K562 (cell line): Measurements from ENCODE around the gene AICDA. TPM values are rescaled to one million over a fixed set of nuclear protein-coding genes. Genes with fewer than 3 reads are reported as not detected.

Experiments
- ATF1 ChIP-seq, 2 experiments: fragments of 450-650 bp in 1 of 2; IDR thresholded peaks; 2 replicates each; pipeline ENCODE4 v1.6.1; 2016; ENCODE audit warnings: missing compliant biosample characterization in 1 of 2, missing genetic modification characterization in 1 of 2
- CTBP1 ChIP-seq: fragments of 450-650 bp; IDR thresholded peaks from 2 replicates; pipeline ENCODE4 v1.6.1; 2016; ENCODE audit warnings: borderline replicate concordance
- HDAC8 ChIP-seq: fragments of 450-650 bp; IDR thresholded peaks from 2 replicates; pipeline ENCODE4 v1.6.1; 2016; ENCODE audit warnings: mild to moderate bottlenecking, missing genetic modification characterization, moderate library complexity, missing compliant biosample characterization
- HOXB6 ChIP-seq: fragments of 250-450 bp; sonication (Bioruptor Pico); IDR thresholded peaks from 2 replicates; pipeline ENCODE4 v1.5.1; 2022; ENCODE audit warnings: mild to moderate bottlenecking, borderline replicate concordance
- KDM5B ChIP-seq: fragments of 200-600 bp; sonication (generic); IDR thresholded peaks from 2 replicates; pipeline ENCODE4 v1.6.1; 2012; ENCODE audit warnings: low read depth, mild to moderate bottlenecking, moderate library complexity, low read length, control low read depth, inconsistent platforms; ENCODE audit not compliant: insufficient replicate concordance
- KLF13 ChIP-seq: fragments of 450-650 bp; IDR thresholded peaks from 2 replicates; pipeline ENCODE4 v1.6.1; 2016; ENCODE audit warnings: missing genetic modification characterization, low read depth, mild to moderate bottlenecking, missing compliant biosample characterization, moderate library complexity, borderline replicate concordance
- MXD1 ChIP-seq: fragments of 250-450 bp; sonication (Bioruptor Pico); IDR thresholded peaks from 2 replicates; pipeline ENCODE4 v1.8.0; 2021; ENCODE audit warnings: borderline replicate concordance, mild to moderate bottlenecking, moderate library complexity; ENCODE audit not compliant: poor library complexity, severe bottlenecking
- RUNX1 ChIP-seq: sonication (generic); IDR thresholded peaks from 2 replicates; pipeline ENCODE4 v1.6.1; 2016; ENCODE audit warnings: antibody characterized with exemption, low read depth
- ZNF165 ChIP-seq: fragments of 250-450 bp; sonication (Bioruptor Pico); IDR thresholded peaks from 2 replicates; pipeline ENCODE4 v1.4.0; 2020; ENCODE audit warnings: borderline replicate concordance
- ZNF347 ChIP-seq: fragments of 450-650 bp; formaldehyde crosslinking; IDR thresholded peaks from 2 replicates; pipeline ENCODE4 v1.4.0; 2020; ENCODE audit warnings: low read depth, mild to moderate bottlenecking, moderate library complexity
- ZNF445 ChIP-seq: fragments of 250-450 bp; sonication (Bioruptor Pico); IDR thresholded peaks from 2 replicates; pipeline ENCODE4 v1.4.0; 2020; ENCODE audit warnings: low read depth, mild to moderate bottlenecking, moderate library complexity
- polyA plus RNA-seq, 8 experiments: library from polyadenylated mRNA; depleted of rRNA in 4 of 8; stranded (reverse) in 5 of 8; unstranded in 3 of 8; fragments of >200 nt; fragmentation: Nextera tagmentation in 2 of 8; fragmentation: Illumina TruSeq in 1 of 8; extraction: Ambion mirVana in 2 of 8; extraction: Trizol in 1 of 8; gene quantifications; 2 replicates each; pipeline versions ENCODE4 v1.2.1 to v1.2.3, GENCODE V29; 2011 to 2014; ENCODE audit warnings: inconsistent platforms in 1 of 8, missing spikeins in 1 of 8
- total RNA-seq, 7 experiments: library from RNA; depleted of rRNA in 6 of 7; stranded (reverse); fragments of >200 nt in 6 of 7; fragmentation: Illumina TruSeq in 2 of 7; extraction: Trizol in 2 of 7; gene quantifications; 2 replicates each; pipeline versions ENCODE4 v1.2.1 to v1.2.3, GENCODE V29; 2011 to 2021; ENCODE audit warnings: low replicate concordance in 1 of 7
- TF ChIP-seq, protein P1 (sequence below): fragments of 250-450 bp; sonication (Bioruptor Pico); IDR thresholded peaks from 2 replicates; pipeline ENCODE4 v1.8.0; 2021; ENCODE audit warnings: mild to moderate bottlenecking, moderate library complexity
- TF ChIP-seq, protein P2 (sequence below), 3 experiments: fragments of 200-800 bp in 1 of 3; fragments of 250-450 bp in 1 of 3; fragments of 450-650 bp in 1 of 3; sonication (Bioruptor Pico) in 1 of 3; sonication (Bioruptor generic) in 1 of 3; formaldehyde crosslinking in 1 of 3; IDR thresholded peaks; 2 replicates each; pipeline versions ENCODE4 v1.6.1 to v1.8.0; 2016 to 2022; ENCODE audit warnings: mild to moderate bottlenecking in 2 of 3, missing genetic modification characterization in 2 of 3, missing compliant biosample characterization in 1 of 3, moderate library complexity in 1 of 3

Gene AICDA
- total and polyA plus RNA-seq, 9 of the 15 experiments (the other 6 are each of a cell fraction or from before 2014, with no cell fraction given) = not detected

DNA sequence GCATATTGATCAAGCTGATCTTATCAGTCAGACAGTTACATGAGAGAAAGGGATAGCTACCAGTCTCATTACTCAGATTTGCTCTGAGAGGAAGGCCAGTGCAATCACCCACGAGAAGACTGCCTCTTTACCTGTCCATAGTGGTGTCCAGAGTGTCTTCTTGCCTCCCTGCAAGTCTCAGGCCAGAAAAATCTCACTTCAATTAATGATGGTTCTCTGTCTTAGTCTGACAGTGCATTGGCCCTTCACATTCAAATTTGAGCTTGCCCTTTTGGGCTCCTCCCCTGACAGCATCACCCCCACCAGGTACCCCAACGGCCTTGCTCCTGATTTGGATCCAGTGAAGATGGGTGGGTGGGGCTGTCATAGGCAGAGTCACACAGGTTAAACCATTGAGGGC lies at the start of gene AICDA (continued):
- TF ChIP-seq, protein P1, sequence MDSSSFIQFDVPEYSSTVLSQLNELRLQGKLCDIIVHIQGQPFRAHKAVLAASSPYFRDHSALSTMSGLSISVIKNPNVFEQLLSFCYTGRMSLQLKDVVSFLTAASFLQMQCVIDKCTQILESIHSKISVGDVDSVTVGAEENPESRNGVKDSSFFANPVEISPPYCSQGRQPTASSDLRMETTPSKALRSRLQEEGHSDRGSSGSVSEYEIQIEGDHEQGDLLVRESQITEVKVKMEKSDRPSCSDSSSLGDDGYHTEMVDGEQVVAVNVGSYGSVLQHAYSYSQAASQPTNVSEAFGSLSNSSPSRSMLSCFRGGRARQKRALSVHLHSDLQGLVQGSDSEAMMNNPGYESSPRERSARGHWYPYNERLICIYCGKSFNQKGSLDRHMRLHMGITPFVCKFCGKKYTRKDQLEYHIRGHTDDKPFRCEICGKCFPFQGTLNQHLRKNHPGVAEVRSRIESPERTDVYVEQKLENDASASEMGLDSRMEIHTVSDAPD (CRISPR knock-in tag) = no peak
- no peak for TF ChIP-seq KDM5B
- no peak for TF ChIP-seq HOXB6 (CRISPR knock-in tag)
- TF ChIP-seq ZNF165 (CRISPR knock-in tag) = no peak
- no peak for TF ChIP-seq CTBP1
- TF ChIP-seq HDAC8 = no peak
- no peak for TF ChIP-seq RUNX1
- no peak for TF ChIP-seq ZNF347
- no peak for TF ChIP-seq ZNF445
- no peak for TF ChIP-seq KLF13 (tag)
- no peak for TF ChIP-seq ATF1 (CRISPR knock-in tag; IDR thresholded peaks at IDR 0.05)
- TF ChIP-seq ATF1 (tag; IDR thresholded peaks at IDR 0.05) = no peak
- no peak for TF ChIP-seq MXD1 (CRISPR knock-in tag)
- TF ChIP-seq, protein P2, sequence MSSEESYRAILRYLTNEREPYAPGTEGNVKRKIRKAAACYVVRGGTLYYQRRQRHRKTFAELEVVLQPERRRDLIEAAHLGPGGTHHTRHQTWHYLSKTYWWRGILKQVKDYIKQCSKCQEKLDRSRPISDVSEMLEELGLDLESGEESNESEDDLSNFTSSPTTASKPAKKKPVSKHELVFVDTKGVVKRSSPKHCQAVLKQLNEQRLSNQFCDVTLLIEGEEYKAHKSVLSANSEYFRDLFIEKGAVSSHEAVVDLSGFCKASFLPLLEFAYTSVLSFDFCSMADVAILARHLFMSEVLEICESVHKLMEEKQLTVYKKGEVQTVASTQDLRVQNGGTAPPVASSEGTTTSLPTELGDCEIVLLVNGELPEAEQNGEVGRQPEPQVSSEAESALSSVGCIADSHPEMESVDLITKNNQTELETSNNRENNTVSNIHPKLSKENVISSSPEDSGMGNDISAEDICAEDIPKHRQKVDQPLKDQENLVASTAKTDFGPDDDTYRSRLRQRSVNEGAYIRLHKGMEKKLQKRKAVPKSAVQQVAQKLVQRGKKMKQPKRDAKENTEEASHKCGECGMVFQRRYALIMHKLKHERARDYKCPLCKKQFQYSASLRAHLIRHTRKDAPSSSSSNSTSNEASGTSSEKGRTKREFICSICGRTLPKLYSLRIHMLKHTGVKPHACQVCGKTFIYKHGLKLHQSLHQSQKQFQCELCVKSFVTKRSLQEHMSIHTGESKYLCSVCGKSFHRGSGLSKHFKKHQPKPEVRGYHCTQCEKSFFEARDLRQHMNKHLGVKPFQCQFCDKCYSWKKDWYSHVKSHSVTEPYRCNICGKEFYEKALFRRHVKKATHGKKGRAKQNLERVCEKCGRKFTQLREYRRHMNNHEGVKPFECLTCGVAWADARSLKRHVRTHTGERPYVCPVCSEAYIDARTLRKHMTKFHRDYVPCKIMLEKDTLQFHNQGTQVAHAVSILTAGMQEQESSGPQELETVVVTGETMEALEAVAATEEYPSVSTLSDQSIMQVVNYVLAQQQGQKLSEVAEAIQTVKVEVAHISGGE (CRISPR knock-in tag; IDR thresholded peaks at IDR 0.05) = no peak
